ENCODE measurements around the gene GJD3.

Gene GJD3

GRCh38 chr17:40321524-40321929 lies 43.0 kb downstream of the GJD3 start:
- Histone ChIP-seq H3K4me2 (ENCODE audit: low read depth, low read length) (peak overlapping the region; percentile 95), H3K4me1 (ENCODE audit: low read length) (peaks cover 41% of the 10 kb centered on the region), H3K27ac (ENCODE audit: low read length) (peak overlapping the region; percentile 98)

DNA sequence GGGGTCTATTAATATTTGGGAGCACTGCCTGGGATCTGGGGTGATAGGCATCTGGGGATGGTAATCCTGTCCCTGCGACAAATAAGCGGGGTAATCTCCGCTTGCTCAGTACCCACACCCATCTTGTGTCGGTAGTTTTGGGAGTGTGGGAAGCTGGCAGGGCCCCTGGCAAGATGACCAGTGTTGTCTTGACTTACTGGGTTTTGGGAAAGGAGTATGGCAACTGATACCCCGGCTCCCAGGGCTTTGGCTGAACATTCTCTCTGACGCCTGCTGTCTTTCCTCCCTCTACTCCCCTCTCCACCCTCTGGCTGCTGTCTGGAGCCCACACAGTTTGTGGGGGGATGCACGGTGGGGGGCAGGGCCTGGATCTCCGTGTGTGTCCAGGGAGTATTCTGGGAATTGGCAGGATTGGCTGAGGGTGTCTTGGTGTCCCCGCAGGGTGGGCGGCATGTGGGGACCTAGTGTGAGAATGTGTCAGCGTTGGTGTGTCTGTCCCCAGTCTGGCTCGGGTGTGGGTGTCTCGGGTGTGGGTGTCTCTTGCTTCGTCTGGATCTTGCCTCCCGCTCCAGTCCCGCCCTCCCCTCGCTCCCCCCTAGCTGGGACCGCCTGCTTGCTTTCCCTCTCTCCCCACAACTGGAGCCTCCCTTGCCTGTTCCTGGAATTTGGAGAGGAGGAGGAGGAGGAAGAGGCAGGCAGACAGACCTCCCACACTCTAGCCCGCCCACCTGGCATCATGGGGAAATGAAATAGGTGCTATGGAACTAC lies 43.6 kb downstream of the GJD3 start:
- DNase-seq: peak; percentile 38
- H3K9ac ChIP-seq (ENCODE audit: low read length): peak overlapping the region; percentile 98
- peaks cover 41% of the 10 kb centered on the region for H3K4me1 ChIP-seq (ENCODE audit: low read length)
- no peaks in the 10 kb centered on the region for H3K9me3 ChIP-seq (replicated peaks; ENCODE audit: insufficient read depth, low read length)
- H3K9me2 ChIP-seq (replicated peaks; ENCODE audit: insufficient read depth, low read length): no peaks in the 10 kb centered on the region
- peaks cover 57% of the 10 kb centered on the region for H3F3A ChIP-seq (ENCODE audit: insufficient read depth, low read length)
- peak overlapping the region; percentile 97 for H3K4me3 ChIP-seq (ENCODE audit: low read length)
- peak overlapping the region; percentile 95 for H3K4me2 ChIP-seq (ENCODE audit: low read depth, low read length)
- H4K20me1 ChIP-seq (ENCODE audit: insufficient read depth, low read length): no peaks in the 10 kb centered on the region
- TF ChIP-seq EZH2 (optimal IDR thresholded peaks at IDR 0.05; ENCODE audit: low read depth, low read length): no peak
- TF ChIP-seq, protein P1, sequence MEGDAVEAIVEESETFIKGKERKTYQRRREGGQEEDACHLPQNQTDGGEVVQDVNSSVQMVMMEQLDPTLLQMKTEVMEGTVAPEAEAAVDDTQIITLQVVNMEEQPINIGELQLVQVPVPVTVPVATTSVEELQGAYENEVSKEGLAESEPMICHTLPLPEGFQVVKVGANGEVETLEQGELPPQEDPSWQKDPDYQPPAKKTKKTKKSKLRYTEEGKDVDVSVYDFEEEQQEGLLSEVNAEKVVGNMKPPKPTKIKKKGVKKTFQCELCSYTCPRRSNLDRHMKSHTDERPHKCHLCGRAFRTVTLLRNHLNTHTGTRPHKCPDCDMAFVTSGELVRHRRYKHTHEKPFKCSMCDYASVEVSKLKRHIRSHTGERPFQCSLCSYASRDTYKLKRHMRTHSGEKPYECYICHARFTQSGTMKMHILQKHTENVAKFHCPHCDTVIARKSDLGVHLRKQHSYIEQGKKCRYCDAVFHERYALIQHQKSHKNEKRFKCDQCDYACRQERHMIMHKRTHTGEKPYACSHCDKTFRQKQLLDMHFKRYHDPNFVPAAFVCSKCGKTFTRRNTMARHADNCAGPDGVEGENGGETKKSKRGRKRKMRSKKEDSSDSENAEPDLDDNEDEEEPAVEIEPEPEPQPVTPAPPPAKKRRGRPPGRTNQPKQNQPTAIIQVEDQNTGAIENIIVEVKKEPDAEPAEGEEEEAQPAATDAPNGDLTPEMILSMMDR (IDR thresholded peaks at IDR 0.05; ENCODE audit: low read length): no peak
- no peak for TF ChIP-seq EZH2phosphoT487 (IDR thresholded peaks at IDR 0.05; ENCODE audit: low read length)
- H3K27me3 ChIP-seq (replicated peaks; ENCODE audit: insufficient read depth, low read length): no peaks in the 10 kb centered on the region
- peaks cover 87% of the 10 kb centered on the region for H3K79me2 ChIP-seq (ENCODE audit: low read length)
- no peak overlapping the region for H2AFZ ChIP-seq (ENCODE audit: low read length)
- H3K36me3 ChIP-seq (replicated peaks; ENCODE audit: insufficient read depth, low read length): no peaks in the 10 kb centered on the region
- peak overlapping the region; percentile 98 for H3K27ac ChIP-seq (ENCODE audit: low read length)

More at GRCh38 chr17:40321524-40321929, 43.0 kb downstream of the GJD3 start:
- peak; percentile 21 for DNase-seq
- Histone ChIP-seq H3K4me3 (ENCODE audit: low read length) (peak overlapping the region; percentile 97), H4K20me1 (ENCODE audit: insufficient read depth, low read length) (no peaks in the 10 kb centered on the region), H3K9me2 (replicated peaks; ENCODE audit: insufficient read depth, low read length) (no peaks in the 10 kb centered on the region), H3F3A (ENCODE audit: insufficient read depth, low read length) (peaks cover 60% of the 10 kb centered on the region), H2AFZ (ENCODE audit: low read length) (no peak overlapping the region), H3K79me2 (ENCODE audit: low read length) (peaks cover 93% of the 10 kb centered on the region), H3K36me3 (replicated peaks; ENCODE audit: insufficient read depth, low read length) (no peaks in the 10 kb centered on the region), H3K9ac (ENCODE audit: low read length) (peak overlapping the region; percentile 98), H3K9me3 (replicated peaks; ENCODE audit: insufficient read depth, low read length) (no peaks in the 10 kb centered on the region), H3K27me3 (replicated peaks; ENCODE audit: insufficient read depth, low read length) (no peaks in the 10 kb centered on the region)
- TF ChIP-seq EZH2phosphoT487 (IDR thresholded peaks at IDR 0.05; ENCODE audit: low read length) (no peak), EZH2 (optimal IDR thresholded peaks at IDR 0.05; ENCODE audit: low read depth, low read length) (no peak)
- TF ChIP-seq, protein P1 (IDR thresholded peaks at IDR 0.05; ENCODE audit: low read length): no peak

DNA sequence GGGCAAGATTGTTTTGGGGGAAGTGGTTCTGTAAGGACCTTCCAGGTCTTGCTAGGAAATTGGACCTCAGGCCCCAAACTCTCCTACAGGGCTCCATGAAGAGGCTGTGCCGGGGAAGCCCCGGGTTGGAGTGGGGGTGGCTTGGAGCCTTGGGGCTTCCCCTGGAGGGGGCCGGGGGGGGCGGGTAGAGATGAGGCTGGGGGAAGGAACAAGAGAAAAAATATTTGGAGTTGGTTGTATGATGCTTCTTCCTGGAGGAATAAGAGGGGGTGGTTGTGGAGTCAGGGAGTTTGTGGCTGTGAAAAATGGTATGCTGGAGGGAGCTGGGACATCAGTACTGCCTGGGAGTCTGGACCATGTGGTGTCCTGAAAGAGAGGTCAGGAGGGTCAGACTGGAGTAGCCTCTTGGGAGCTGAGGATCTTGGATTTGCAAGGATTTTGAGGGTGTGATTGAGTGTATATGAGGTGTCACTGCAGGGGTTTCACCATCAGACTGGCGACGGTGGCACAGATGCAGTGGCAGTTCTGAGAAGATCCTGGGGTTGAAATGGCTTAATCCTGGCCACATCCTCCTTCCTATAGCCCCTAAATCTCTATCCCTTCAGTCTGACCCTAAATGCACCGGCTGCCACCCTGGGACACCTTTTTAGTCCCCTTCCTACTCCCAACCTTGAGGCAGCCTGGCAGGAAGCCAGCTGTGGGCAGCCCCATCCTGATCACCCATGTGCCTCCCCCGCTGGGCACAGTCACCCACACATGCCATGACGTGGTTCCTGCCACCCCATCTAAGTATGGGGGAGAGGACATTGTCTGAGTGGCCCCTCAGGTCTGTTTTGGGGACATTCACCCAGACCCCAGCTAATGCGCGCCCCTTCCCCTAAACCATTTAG lies 44.6 kb downstream of the GJD3 start:
- Histone ChIP-seq H3K9me2 (replicated peaks; ENCODE audit: insufficient read depth, low read length) (no peaks in the 10 kb centered on the region), H3F3A (ENCODE audit: insufficient read depth, low read length) (peaks cover 58% of the 10 kb centered on the region), H4K20me1 (ENCODE audit: insufficient read depth, low read length) (no peaks in the 10 kb centered on the region), H3K9me3 (replicated peaks; ENCODE audit: insufficient read depth, low read length) (no peaks in the 10 kb centered on the region), H2AFZ (ENCODE audit: low read length) (no peak overlapping the region), H3K79me2 (ENCODE audit: low read length) (peaks cover 79% of the 10 kb centered on the region), H3K27me3 (replicated peaks; ENCODE audit: insufficient read depth, low read length) (no peaks in the 10 kb centered on the region), H3K4me2 (ENCODE audit: low read depth, low read length) (peak overlapping the region; percentile 95), H3K4me3 (ENCODE audit: low read length) (peak overlapping the region; percentile 97), H3K36me3 (replicated peaks; ENCODE audit: insufficient read depth, low read length) (no peaks in the 10 kb centered on the region), H3K4me1 (ENCODE audit: low read length) (peaks cover 42% of the 10 kb centered on the region), H3K27ac (ENCODE audit: low read length) (peak overlapping the region; percentile 98), H3K9ac (ENCODE audit: low read length) (peak overlapping the region; percentile 98)
- peak; percentile 43 for DNase-seq
- no peak for TF ChIP-seq EZH2phosphoT487 (IDR thresholded peaks at IDR 0.05; ENCODE audit: low read length)
- no peak for TF ChIP-seq EZH2 (optimal IDR thresholded peaks at IDR 0.05; ENCODE audit: low read depth, low read length)
- TF ChIP-seq, protein P1 (IDR thresholded peaks at IDR 0.05; ENCODE audit: low read length): no peak

Measured in MM.1S (cell line).